Lung (tissue), 12 donors: ENCODE measurements around the gene CIDEA. TPM values are rescaled to one million over a fixed set of nuclear protein-coding genes. Genes with fewer than 3 reads are reported as not detected.

Source experiments
- ATAC-seq: fragments of 200-7000 bp; cut with Tn5 transposase; one replicate; pipeline ENCODE4 v1.9.1; 2020; ENCODE audit warnings: moderate number of reproducible peaks; ENCODE audit not compliant: insufficient read depth, low FRiP score
- DNase-seq, 3 donors: peaks; one replicate each; pipeline ENCODE4 v3.0.0-alpha.2; 2013 to 2017
- H3K27ac ChIP-seq, 2 donors: one replicate each; pipeline ENCODE4 v1.5.1; 2013; ENCODE audit warnings: mild to moderate bottlenecking in 2 of 2, moderate library complexity in 2 of 2, control low read depth in 1 of 2, inconsistent platforms in 1 of 2, low read depth in 1 of 2, low read length in 1 of 2
- H3K27me3 ChIP-seq, 3 donors: one replicate each; pipeline ENCODE4 v1.5.1; 2013; ENCODE audit warnings: low read length in 2 of 3; ENCODE audit not compliant: control insufficient read depth in 3 of 3, insufficient read depth in 3 of 3
- H3K36me3 ChIP-seq, 4 donors: one replicate each; pipeline ENCODE4 v1.5.1; 2013; ENCODE audit warnings: low read length in 4 of 4, mild to moderate bottlenecking in 1 of 4, moderate library complexity in 1 of 4; ENCODE audit not compliant: control insufficient read depth in 4 of 4, insufficient read depth in 4 of 4
- H3K4me1 ChIP-seq, 5 donors: one replicate each; pipeline ENCODE4 v1.5.1; 2013; ENCODE audit warnings: low read length in 5 of 5, mild to moderate bottlenecking in 2 of 5, moderate library complexity in 1 of 5; ENCODE audit not compliant: control insufficient read depth in 5 of 5, insufficient read depth in 5 of 5
- H3K4me3 ChIP-seq: one replicate; pipeline ENCODE4 v1.5.1; 2013; ENCODE audit warnings: mild to moderate bottlenecking, control low read depth, moderate library complexity
- H3K9ac ChIP-seq, 2 donors: one replicate each; pipeline ENCODE4 v1.5.1; 2013; ENCODE audit warnings: low read length in 2 of 2, control low read depth in 1 of 2; ENCODE audit not compliant: insufficient read depth in 1 of 2
- H3K9me3 ChIP-seq, 4 donors: one replicate each; pipeline ENCODE4 v1.5.1; 2013; ENCODE audit warnings: low read length in 3 of 4, mild to moderate bottlenecking in 1 of 4, moderate library complexity in 1 of 4; ENCODE audit not compliant: control insufficient read depth in 4 of 4, insufficient read depth in 3 of 4
- CTCF ChIP-seq: IDR thresholded peaks from 2 replicates; pipeline ENCODE4 v1.5.1; 2012; ENCODE audit warnings: mild to moderate bottlenecking; ENCODE audit errors: control extremely low read depth, extremely low read depth
- WGBS, 2 donors: extraction: QIAGEN DNeasy Blood & Tissue Kit; methylation state at CpG; one replicate each; pipeline ENCODE4 v1.1.7; 2013; 5-methylcytosine and 5-hydroxymethylcytosine counted together
- polyA plus RNA-seq, 2 donors: library from polyadenylated mRNA; stranded (reverse); fragments of 200-250 nt; gene quantifications; one replicate each; pipeline ENCODE4 v1.2.1, GENCODE V29; 2013
- total RNA-seq, 2 donors: library from RNA; depleted of rRNA in 1 of 2; stranded (reverse); fragments of >200 nt in 1 of 2; gene quantifications; one replicate each; pipeline ENCODE4 v1.2.1, GENCODE V29; 2014 to 2021
- donor health status: control.
- donor health status: control.
- donor health status: Bipolar disorder and iron deficiency.
- donor health status: healthy.
- donor health status: DM: yes; HTN: yes; CAD: no.

The CIDEA gene
- total and polyA plus RNA-seq, 4 donors: 1.2 TPM; not detected in 3

- WGBS, 2 donors: 1 to 2% methylated on average over 61 to 88 of the region's 88 CpGs
- Histone ChIP-seq H3K9me3 (peaks cover 0 to 6% (median 1%) of the 10 kb centered on the region in 4 donors), H3K4me3 (peak within 1 kb of the TSS; percentile 84), H3K36me3 (peaks cover 2 to 21% (median 12%) of the 10 kb centered on the region in 4 donors), H3K27ac (peak within 1 kb of the TSS; percentile 98 to 100), H3K27me3 (peaks cover 0 to 9% (median 3%) of the 10 kb centered on the region in 3 donors), H3K4me1 (peaks cover 5 to 25% (median 8%) of the 10 kb centered on the region in 5 donors), H3K9ac (peak within 1 kb of the TSS in 1 of 2 donors; percentile 49)
- DNase-seq: peak; percentile 72 to 85 (median 79)
- no peak for TF ChIP-seq CTCF
- peak; percentile 77 for ATAC-seq
These were observed 53.7 kb downstream of the CIDEA start, which contains the start of gene TUBB6 for GRCh38 chr18:12307701-12308385. Gene TUBB6, plus strand, starts transcription at chr18:12308241. Its CDS starts 52 bp downstream, at chr18:12308293.

- peaks cover 0 to 6% (median 1%) of the 10 kb centered on the region in 4 donors for H3K9me3 ChIP-seq
- TF ChIP-seq CTCF: no peak
- ATAC-seq (peak; percentile 70), DNase-seq (peak; percentile 88 to 92 (median 91))
- H3K27me3 ChIP-seq: peaks cover 0 to 9% (median 3%) of the 10 kb centered on the region in 3 donors
- H3K36me3 ChIP-seq: peaks cover 4 to 21% (median 13%) of the 10 kb centered on the region in 4 donors
- H3K4me1 ChIP-seq: peaks cover 5 to 25% (median 8%) of the 10 kb centered on the region in 5 donors
- peak overlapping the region; percentile 84 for H3K4me3 ChIP-seq
- WGBS, 2 donors: 0 to 1% methylated on average over 69 to 81 of the region's 81 CpGs
- H3K27ac ChIP-seq: peak overlapping the region; percentile 98 to 100
- peak overlapping the region in 1 of 2 donors; percentile 23 for H3K9ac ChIP-seq
These were observed 54.4 kb downstream of the CIDEA start for GRCh38 chr18:12308386-12309100.

GRCh38 chr18:12309683-12310198, 55.6 kb downstream of the CIDEA start:
- WGBS, 2 donors: 63 to 75% methylated on average over 7 of the region's 7 CpGs
- Histone ChIP-seq H3K27me3 (peaks cover 0 to 9% (median 3%) of the 10 kb centered on the region in 3 donors), H3K27ac (peak overlapping the region; percentile 21 to 45), H3K9me3 (peaks cover 0 to 6% (median 1%) of the 10 kb centered on the region in 4 donors), H3K4me1 (peaks cover 5 to 25% (median 8%) of the 10 kb centered on the region in 5 donors), H3K36me3 (peaks cover 6 to 21% (median 16%) of the 10 kb centered on the region in 4 donors), H3K4me3 (no peak overlapping the region), H3K9ac (peak overlapping the region in 1 of 2 donors; percentile 42)
- DNase-seq (peak in 2 of 3 donors; percentile 14 to 23), ATAC-seq (no peak)
- TF ChIP-seq CTCF: no peak
